KBM-7 (cell line): ENCODE measurements around the gene CMYA5.
A peak's percentile ranks its signal among the peaks of the same experiment; 100 is the strongest.

Source experiments
- DNase-seq: peaks from one replicate; pipeline ENCODE4 v3.0.0-alpha.2; 2015
- in situ Hi-C: fragments of 300-500 bp; cut with MboI; formaldehyde crosslinking; loops from 2 replicates; pipeline ENCODE4 v1.14.3; 2020; ENCODE audit warnings: low sequenced_read_pairs, low pct_unique_long_range_greater_than_20kb, mixed read lengths

Gene CMYA5

DNA sequence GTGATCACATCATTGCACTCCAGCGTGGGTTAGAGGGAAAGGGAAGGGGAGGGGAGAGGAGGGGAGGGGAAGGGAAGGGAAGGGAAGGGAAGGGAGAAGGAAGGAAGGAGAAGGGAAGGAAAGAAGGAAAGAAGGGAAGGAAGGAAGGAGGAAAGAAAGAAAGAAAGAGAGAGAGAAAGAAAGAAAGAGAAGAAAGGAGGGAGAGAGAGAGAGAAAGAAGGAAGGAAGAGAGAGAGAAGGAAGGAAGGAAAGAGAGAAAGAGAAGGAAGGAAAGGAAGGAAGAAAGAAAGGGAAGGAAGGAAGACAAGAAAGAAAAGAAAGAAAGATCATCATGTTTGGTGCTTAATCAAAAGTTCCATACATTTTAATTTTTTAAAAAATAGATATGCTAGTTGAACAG, 136.2 kb downstream of the CMYA5 start:
- in situ Hi-C loops, result no loop called here
- DNase-seq, result no peak

DNA sequence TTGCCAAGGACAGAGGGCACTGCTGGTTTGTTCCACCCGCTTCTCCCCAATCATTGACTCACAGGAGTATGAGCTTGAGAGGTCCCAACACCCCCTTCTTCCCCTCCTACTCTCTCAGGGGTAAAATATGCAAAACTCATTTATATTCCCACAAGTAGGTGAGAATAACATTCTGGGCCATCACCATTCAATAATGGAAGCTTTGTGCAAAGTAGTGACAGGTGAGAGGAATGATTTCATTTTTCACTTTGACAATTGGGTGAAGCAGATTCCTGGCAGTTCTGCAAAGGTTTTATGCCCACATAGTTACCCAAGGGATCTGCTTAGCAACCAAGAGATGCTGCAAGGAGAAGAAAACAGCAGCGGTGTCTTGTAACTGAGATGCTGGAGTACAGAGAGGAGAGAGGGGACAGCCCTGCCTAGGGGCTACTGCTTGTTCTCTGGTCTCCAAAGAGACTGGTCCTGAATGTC, 137.6 kb downstream of the CMYA5 start:
- no peak for DNase-seq
- in situ Hi-C loops, result no loop called here

DNA sequence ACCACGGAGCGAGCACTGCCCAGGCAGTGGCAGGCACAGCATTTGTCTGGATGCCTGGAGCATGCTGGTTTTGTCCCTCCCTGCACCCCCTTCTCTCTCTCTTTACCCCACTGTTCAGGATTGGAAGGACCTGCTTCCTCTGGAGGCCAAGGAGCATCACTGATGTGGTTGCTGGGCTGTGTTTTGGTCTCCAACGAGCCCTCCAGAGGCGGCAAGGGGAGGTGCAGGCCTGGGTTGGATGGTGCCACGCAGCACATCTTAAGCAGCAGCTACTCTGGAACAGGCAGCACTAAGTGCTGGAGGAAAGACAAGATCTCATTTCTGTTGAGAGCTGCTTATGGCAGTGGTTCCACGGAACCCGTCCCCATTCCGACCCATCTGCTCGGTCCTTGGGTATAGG, 139.6 kb downstream of the CMYA5 start:
- DNase-seq, result peak; percentile 15
- in situ Hi-C loops, result no loop called here

DNA sequence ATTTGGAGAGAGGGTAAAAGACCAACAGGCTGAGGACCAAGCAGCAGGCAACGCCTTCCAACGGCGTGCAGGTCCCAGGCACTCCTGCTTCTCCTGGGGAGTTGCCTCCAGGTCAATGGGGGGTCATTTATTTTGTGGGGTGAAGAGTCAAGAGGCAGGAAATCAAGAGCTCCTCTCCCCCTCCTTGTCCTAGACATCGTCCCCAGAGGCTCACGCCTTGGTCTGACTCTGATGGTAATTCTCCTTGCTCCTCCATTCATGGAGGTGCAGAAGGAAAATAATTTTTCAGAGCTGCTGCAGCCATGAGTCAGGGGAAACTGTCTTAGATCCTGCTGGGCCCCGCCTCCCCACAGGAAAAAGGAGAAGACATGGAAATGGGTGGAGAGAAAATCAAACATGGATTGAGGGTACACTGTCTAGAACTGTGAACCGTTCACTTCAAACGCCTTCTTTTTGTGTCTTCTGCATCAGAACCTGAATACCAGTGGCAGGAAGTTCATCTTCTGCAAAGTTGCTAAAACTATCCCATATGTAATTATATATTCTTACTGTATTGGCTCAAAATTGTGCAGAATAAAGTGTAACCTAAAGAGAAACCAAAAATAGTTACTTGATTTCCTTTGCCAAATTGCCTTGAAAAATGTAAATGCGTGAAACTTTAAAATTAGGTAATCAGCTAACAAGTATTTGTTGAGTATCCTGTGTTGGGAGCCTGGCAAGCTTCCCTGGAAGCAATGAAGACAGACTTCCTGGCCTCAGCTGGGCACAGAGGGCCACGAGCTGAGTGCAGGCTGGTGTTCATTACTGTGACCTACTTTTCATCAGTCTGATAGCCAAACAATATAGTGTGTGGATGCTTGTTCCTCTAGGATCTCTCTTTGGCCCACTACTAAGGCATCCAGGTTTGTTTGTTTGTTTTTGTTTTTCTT, 142.0 kb downstream of the CMYA5 start:
- in situ Hi-C loops, result no loop called here
- DNase-seq, result no peak

DNA sequence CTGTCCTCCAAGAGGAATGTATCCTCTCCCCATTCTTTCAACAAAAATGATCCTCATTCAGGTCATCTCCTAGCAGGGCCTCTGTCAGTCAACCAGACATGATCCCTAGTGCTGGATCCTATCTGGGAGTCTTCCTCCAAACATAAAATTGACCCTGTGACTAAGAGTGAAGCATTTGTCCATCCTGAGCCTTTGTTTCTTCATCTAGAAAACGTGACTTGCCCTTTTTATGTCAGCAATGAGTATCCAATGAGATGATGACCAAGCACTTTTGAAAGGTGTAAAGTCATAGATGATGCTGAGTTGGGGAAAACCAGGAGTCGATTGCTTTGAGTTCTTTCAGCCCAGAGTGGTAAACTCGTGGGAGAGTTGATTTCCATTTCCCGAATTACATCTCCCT, 143.3 kb downstream of the CMYA5 start:
- in situ Hi-C loops, result no loop called here
- no peak for DNase-seq

DNA sequence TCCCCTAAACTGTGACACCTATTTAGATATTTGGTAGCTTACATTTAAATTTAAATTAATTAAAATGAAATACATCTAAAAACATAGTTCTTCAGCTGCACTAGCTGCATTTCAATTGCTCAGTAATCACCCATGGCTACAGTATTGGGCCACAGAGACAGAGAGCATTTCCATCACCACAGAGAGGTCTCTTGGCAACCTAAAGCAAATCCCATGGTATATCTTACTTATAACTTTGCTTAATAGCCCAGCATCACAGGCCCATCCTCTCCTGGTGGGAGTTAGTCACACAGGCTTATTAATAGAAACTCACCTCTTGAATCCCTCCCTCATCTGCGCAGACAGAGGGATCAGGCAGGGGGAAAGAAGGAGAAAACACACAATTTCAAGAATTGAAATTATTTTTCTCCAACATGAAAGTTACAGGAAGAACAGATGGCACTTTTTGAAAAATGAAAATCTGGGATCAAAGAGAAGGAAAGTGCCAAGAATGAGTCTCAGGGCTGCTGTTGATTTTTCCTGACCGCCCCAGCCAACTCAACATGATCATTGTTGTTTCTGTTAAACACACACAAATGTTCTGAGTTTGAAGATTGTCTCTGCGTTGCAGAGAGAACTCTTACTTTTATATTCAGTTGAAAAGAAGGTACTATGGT, 144.6 kb downstream of the CMYA5 start:
- DNase-seq, result no peak
- in situ Hi-C loops, result no loop called here

DNA sequence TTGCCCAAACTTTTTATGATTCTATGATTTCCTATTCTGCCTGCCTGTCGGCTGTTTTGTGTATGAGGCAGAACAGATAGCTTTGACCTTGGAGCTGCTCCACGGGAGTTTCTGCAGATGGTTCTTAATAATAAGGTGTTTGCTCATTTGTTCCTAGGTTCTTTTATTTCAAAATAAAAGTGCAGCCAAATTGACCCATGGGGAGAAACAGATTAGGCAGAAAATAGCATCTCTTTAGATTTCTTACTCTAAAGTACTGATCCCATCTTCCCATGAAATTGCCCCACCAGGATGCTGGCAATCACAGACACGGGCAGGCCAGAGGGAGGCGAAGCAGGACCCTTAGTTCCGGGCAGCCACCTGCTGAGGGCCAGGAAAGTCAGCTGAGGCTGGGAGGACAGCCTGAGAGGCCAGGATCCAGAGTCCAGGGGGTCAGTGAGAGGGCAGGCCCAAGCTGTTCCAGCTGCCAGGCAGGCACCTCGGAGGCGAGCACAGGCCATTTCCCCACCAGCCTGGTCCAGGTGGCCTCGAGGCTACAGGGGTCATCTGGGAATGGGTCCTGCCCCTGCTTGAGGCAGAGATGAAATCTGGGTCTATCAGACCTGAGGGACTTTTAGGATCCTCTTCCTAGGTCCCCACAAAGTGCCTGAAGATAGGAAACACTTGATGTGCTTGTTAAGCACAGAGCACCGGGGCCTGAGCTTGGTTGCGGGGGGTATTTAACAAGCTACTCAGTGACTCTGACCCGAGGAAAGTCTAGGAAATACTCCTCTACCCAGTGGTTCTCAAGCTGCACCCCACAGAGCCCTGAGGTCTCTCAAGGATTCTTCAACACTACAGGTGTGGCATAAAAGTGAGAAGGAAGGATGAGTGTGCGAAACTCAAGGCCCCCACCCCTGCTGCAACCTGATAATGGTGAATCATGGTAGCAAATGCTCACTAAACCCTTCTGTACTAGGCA, 145.4 kb downstream of the CMYA5 start:
- no peak for DNase-seq
- in situ Hi-C loops, result no loop called here

DNA sequence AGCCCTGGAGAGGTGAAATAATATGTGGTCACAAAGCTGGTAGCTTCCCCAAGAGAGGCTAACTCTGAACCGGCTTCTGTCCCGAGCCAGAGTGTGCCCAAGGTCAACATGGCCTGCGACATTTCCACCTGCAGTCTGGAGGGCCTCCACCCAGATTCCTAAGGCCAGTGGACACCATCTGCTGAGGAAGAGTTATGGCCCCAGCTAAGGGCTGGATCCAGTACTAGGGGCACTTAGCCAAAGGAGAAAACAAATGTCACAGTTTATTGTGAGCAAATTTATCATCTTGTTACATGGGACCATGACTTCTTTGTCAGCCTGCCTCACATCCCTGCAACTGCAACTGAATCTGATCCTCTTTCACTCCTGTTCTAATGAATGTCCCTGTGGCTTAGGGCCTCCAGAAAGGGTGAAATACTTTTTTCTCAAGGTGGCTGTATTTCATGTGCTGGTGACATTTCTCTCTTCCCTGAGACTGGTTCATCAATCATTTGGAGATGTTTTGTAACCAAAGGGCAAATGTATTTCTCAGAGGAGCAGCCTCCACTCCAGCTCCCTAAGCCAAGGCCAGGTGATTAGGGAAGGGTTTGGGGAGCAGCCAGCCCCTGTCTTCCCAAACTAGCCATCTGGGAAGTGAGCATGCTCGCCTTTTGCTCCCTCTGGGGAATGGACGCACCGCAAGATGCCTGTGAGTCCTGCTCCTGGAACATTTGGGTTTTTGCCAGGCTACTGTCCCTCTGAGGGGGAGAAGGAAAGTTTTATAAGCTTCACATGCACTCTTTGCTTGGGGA, 148.3 kb downstream of the CMYA5 start:
- DNase-seq, result no peak
- in situ Hi-C loops, result no loop called here

DNA sequence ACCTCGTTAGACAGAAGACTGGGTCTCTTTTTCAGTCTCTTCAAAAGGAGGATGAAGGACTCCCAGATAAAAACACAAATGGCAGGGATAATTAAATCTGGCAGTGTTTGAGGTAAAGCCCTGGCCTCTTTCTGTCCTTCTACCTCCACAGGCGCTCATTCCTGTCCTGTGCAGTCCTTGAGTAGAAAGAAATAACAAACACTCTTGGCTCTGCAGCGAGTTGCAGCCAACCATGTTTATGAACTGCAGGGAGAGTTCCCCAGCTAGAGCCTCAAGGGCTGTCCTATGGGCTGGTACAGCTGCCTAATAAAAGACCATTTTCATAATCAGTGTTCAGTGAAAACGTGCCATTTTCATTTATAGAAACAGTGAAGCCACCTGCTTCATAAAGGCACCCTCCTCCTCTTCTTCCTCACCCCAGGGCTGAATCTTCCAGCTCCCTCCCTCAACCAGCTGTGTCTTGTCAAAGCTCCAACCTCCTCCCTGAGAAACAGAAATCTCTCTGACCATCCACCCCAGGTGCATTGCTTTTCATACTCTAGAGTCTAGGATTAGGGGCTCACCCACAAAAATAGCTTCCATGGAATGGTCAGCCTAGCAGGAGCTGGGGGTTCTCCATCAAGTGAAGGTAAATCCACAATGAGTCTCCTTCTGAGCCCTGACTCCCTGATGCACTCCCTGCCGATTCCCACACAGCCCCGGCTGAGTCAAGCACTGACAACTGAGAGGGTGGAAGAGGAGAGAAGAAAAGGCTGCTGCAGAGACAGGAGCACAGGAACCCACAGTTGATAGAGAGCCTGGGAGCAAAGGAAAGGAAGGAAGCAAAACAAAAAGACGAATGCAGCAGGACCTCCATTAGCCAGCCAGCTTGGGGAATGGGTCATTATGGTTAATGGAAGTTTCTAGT, 150.7 kb downstream of the CMYA5 start:
- DNase-seq, result no peak
- in situ Hi-C loops, result no loop called here

DNA sequence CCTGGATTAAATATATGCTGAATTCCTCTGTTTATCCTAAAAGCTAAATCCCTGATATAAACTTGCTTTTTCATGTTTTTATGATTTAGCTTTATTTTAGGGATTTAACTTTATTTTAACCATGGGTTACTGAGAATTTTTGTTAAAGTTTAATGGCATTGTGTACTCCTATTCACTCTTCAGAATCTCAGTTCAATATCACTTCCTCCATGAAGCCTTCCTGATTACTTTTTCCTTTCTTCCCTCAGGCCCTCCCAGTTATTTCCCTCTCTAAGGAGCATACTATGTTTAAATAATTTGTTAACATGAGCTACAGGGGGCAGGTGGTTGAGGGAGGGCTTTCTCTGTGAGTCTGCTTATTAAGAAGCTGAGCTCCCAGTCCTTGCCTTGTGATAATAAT, 151.5 kb downstream of the CMYA5 start:
- in situ Hi-C loops, result no loop called here

DNA sequence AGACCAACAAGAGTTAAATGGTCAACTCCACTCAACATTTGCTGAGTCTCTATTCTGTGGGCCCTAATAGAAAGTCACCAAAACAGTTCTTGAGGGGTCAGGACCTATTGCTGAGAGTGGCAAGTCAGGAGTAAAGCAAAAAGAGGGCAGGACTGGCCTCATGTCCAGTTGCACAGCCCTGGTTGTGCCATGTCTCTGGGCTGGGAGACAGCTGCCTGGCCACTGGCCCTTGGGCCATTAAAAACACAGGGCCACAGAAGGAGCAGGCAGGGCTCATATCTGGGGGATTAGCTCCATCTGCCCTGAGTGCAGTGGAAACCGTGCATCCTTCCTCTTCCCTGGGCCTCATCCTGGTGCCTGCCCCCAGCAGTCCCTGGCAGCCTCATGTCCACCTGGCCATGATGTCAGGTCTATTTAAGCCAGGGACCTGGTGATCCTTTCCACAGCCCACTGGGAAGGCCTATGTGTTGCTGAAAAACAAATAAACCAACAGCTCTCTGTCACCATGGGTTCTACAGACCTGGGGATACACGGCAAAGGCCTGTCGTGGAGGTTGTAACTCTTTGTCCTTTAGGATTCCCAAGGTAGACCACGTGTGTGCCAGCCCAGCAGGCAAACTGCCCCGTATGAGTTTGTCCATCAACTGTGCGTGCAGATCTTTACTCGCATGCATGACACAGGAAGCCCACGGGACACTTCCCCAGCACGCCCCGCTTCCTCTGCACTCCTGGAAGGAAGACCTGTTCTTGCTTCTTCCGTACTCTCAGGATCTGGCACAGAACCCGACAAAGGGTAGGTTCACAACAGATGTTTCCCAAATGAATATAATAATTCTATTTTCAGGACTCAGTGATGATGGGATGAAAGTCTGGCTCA, 152.6 kb downstream of the CMYA5 start:
- in situ Hi-C loops, result no loop called here
- DNase-seq, result no peak

More for the DNA sequence above, 151.5 kb downstream of the CMYA5 start:
- no peak for DNase-seq

DNA sequence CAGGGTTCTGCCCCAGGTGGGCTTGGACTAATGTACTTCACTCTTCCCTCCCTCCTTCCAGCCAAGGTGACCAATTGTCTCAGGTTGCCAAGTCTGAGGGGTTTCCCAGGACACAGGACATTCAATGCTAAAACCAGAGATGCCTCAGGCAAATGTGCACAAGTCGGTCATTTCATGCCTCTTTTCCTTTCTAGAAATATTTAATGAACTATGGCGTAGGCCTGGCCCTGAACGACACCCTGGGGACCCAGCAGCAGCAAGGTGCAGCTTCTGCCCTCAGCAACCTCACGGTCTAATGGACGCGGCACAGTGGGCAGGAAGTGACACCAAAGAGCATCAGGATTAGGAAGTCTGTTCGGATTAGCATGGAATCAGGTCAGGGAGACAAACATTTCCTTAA, 153.4 kb downstream of the CMYA5 start:
- in situ Hi-C loops, result no loop called here
- no peak for DNase-seq

DNA sequence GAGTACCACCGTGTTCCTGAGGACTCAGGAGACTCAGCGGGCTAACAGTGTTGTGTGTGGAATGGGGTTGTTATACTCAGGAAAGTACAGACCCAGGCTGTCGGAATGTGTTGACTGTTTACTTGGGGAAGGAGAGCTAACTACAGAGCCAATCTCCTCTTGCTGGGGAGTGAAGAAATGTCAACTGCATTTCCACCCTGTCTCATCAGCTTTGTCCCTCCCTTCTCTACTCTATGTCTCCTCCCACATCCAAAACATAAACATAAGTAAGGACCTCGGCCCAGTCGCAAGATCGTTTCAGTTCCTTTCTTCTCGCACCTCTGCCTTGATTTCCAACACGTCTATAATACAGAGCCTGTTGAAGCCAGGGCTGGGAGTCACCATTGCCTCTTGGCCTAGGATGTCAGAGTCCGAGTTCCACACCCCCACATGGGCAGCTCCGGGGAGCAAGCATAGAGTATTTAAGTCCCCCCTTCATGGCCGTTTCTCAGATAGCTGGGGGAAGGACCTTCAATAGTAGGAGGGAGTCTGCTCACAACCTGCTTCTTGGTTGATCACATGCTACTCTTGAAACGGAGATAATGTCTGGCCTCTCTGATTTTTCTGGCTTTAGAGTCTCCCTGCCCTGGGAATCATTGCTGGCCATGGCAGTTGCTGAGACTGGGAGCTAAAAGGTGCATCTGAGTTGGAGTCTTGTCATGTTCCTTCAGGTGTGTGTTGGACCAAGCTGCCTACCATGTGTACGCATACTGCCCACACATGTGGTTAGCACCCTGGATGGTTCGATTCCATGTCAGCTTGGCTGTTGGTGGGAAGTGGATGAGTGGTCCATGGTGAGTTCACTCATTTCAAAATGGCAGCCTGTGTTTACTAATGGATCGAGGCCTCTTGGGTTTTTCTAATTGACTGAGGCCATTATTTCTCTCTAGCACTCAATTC, 154.1 kb downstream of the CMYA5 start:
- in situ Hi-C loops, result no loop called here
- no peak for DNase-seq

DNA sequence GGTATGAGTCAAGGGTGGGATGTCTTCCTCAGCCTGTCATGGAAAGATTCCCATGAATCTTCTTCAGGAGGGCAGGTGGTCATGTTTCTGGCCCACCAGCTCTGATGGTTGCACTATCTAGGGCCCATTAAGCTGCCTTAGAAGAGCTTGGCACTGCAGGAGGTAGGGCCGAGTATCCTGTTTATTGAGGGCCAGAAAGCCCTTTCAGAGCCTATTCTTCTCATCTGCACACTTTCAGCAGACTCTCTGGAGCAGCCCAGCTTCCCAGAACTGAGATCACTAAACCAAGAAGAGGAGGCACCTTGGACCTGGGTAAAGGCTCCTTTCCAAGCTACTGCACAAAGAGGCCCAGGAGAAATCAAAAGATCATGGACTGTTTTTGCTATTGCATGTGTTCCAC, 154.9 kb downstream of the CMYA5 start:
- in situ Hi-C loops, result no loop called here

DNA sequence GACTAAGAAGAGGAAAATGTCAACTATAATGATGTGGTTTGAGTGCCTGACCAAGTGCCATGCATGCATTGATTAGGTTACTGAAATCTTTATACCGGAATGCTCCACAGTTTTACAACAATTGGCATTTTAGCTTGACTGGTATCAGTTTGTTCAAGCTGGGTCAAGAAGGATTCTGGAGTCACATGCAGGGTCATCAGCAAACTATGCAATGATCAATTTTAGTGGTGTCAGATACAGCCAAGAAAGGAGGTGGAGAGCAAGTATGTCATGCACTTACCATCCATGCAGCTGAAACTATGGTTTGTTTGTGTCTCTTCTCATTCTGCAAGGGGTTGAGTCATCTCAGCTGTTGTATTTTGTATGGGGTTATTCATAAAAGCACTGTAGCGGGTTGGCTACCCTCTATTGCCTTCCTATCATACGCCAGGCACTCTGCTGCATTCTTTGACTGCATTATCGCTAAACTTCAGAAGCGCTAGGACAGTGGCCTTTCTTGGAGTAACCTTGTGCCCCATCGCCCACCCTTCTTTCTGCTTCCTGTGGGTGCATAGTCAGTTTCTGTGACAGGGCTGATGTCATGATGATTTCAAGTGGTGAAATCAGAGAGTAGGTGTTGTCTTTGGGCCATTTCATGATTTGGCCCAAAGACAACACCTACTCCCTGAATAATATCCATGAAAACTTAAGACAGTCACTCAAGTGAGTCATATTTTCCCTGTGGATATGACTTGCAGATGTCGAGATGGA, 156.0 kb downstream of the CMYA5 start:
- in situ Hi-C loops, result no loop called here
- DNase-seq, result no peak

More for the DNA sequence above, 154.9 kb downstream of the CMYA5 start:
- no peak for DNase-seq
